NCI-H69 (cell line): ENCODE data around the gene LRCH3.

Experiments used
- DNase-seq: peaks from one replicate; lab custom pipeline; 2025; lab: John Stamatoyannopoulos, UW

Gene LRCH3

GRCh38 chr3:197791892-197792647 lies 1.0 kb downstream of the LRCH3 start:
- DNase-seq = peak; percentile 64

- DNase-seq = peak; percentile 56
These were observed 2.2 kb downstream of the LRCH3 start for GRCh38 chr3:197793247-197793646.

- no peak for DNase-seq
These were observed 3.1 kb downstream of the LRCH3 start for GRCh38 chr3:197794115-197794514.

- no peak for DNase-seq
These were observed 4.1 kb downstream of the LRCH3 start for GRCh38 chr3:197795200-197795599.

- DNase-seq = no peak
These were observed 5.0 kb downstream of the LRCH3 start for GRCh38 chr3:197796087-197796486.

GRCh38 chr3:197798863-197799262 lies 7.8 kb downstream of the LRCH3 start:
- no peak for DNase-seq

GRCh38 chr3:197800379-197800778 lies 9.3 kb downstream of the LRCH3 start:
- DNase-seq = no peak

GRCh38 chr3:197801891-197802778 lies 11.1 kb downstream of the LRCH3 start:
- DNase-seq = no peak

GRCh38 chr3:197802779-197803459 lies 11.9 kb downstream of the LRCH3 start:
- DNase-seq = no peak

GRCh38 chr3:197804511-197804910 lies 13.5 kb downstream of the LRCH3 start:
- DNase-seq = no peak

GRCh38 chr3:197807969-197808587 lies 17.0 kb downstream of the LRCH3 start:
- no peak for DNase-seq

GRCh38 chr3:197809356-197810020 lies 18.4 kb downstream of the LRCH3 start:
- no peak for DNase-seq

GRCh38 chr3:197810901-197811300 lies 19.8 kb downstream of the LRCH3 start:
- no peak for DNase-seq

- DNase-seq = no peak
These were observed 20.3 kb downstream of the LRCH3 start for GRCh38 chr3:197811343-197811742.

GRCh38 chr3:197814372-197814771 lies 23.3 kb downstream of the LRCH3 start:
- no peak for DNase-seq

- peak; percentile 78 for DNase-seq
These were observed 29.7 kb downstream of the LRCH3 start for GRCh38 chr3:197820550-197821335.

GRCh38 chr3:197829397-197830045 lies 38.5 kb downstream of the LRCH3 start:
- no peak for DNase-seq

GRCh38 chr3:197830308-197830966 lies 39.4 kb downstream of the LRCH3 start:
- no peak for DNase-seq

GRCh38 chr3:197830967-197831313 lies 39.9 kb downstream of the LRCH3 start:
- DNase-seq = no peak
